Coronary artery (tissue), 2 donors: ENCODE measurements around the gene CAND2.

ENCODE experiments used
- DNase-seq: peaks from one replicate; pipeline ENCODE4 v3.0.0-alpha.2; 2017; ENCODE audit warnings: low spot score
- H3K27ac ChIP-seq, 2 donors: fragments of 200-600 bp; sonication (generic); one replicate each; pipeline ENCODE4 v1.5.1; 2016 to 2019
- H3K4me3 ChIP-seq: fragments of 200-600 bp; sonication (generic); 2 replicates; pipeline ENCODE4 v1.5.1; 2016; ENCODE audit warnings: mild to moderate bottlenecking, moderate library complexity
- TF ChIP-seq, protein P1 (sequence below): fragments of 200-600 bp; sonication (generic); IDR thresholded peaks from one replicate; pipeline ENCODE4 v1.5.1; 2019; ENCODE audit warnings: antibody characterized with exemption

Gene CAND2

DNA sequence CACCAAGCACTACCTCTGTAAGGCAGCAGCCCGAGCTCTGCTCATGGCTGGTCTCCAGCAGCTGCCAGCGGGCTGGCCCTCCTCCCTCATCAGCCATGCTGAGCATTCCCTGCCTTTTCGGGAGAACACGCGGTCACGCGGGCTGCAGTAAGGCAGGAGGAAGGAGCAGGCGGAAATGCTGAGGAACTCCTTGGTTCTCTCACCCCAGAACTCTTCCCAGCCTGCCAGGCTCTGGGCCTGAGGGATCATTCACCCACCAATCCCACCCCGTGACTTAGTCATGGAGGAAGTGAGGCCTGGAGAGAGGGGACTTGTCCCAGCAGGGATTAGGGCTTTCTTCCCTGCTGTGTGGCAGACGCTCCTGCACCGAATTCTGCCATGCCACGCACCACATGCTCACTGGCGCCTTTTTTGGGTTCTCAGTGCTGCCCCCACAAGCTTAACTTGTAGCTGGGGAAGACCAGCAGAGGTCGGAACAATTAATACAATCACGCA, 87.8 kb downstream of the CAND2 start:
- DNase-seq, result no peak
- H3K27ac ChIP-seq, result peak overlapping the region; percentile 57 to 75
- no peak overlapping the region for H3K4me3 ChIP-seq
- TF ChIP-seq, protein P1, sequence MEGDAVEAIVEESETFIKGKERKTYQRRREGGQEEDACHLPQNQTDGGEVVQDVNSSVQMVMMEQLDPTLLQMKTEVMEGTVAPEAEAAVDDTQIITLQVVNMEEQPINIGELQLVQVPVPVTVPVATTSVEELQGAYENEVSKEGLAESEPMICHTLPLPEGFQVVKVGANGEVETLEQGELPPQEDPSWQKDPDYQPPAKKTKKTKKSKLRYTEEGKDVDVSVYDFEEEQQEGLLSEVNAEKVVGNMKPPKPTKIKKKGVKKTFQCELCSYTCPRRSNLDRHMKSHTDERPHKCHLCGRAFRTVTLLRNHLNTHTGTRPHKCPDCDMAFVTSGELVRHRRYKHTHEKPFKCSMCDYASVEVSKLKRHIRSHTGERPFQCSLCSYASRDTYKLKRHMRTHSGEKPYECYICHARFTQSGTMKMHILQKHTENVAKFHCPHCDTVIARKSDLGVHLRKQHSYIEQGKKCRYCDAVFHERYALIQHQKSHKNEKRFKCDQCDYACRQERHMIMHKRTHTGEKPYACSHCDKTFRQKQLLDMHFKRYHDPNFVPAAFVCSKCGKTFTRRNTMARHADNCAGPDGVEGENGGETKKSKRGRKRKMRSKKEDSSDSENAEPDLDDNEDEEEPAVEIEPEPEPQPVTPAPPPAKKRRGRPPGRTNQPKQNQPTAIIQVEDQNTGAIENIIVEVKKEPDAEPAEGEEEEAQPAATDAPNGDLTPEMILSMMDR, result no peak
